Skeletal muscle tissue (tissue), 4 donors: ENCODE results near the gene SWI5. TPM values are rescaled to one million over a fixed set of nuclear protein-coding genes. Genes with fewer than 3 reads are reported as not detected.

Experiments used
- H3K27ac ChIP-seq: one replicate; pipeline ENCODE4 v1.7.0; 2013; ENCODE audit warnings: mild to moderate bottlenecking, low read depth, low read length, inconsistent platforms
- H3K27me3 ChIP-seq, 3 donors: one replicate each; pipeline ENCODE4 v1.7.0; 2013; ENCODE audit warnings: low read length in 3 of 3; ENCODE audit not compliant: control insufficient read depth in 3 of 3, insufficient read depth in 3 of 3
- H3K36me3 ChIP-seq, 3 donors: one replicate each; pipeline ENCODE4 v1.7.0; 2013; ENCODE audit warnings: low read length in 3 of 3; ENCODE audit not compliant: control insufficient read depth in 3 of 3, insufficient read depth in 3 of 3
- H3K4me1 ChIP-seq, 3 donors: one replicate each; pipeline ENCODE4 v1.7.0; 2013; ENCODE audit warnings: low read length in 3 of 3, mild to moderate bottlenecking in 3 of 3; ENCODE audit not compliant: control insufficient read depth in 3 of 3, insufficient read depth in 3 of 3
- H3K4me3 ChIP-seq, 3 donors: one replicate each; pipeline ENCODE4 v1.7.0; 2013; ENCODE audit warnings: low read length in 3 of 3
- H3K9ac ChIP-seq, 3 donors: one replicate each; pipeline ENCODE4 v1.7.0; 2013; ENCODE audit warnings: low read length in 3 of 3, mild to moderate bottlenecking in 3 of 3, moderate library complexity in 2 of 3, low read depth in 1 of 3
- H3K9me3 ChIP-seq, 3 donors: one replicate each; pipeline ENCODE4 v1.7.0; 2013; ENCODE audit warnings: low read length in 3 of 3; ENCODE audit not compliant: control insufficient read depth in 3 of 3
- total RNA-seq: library from RNA; depleted of rRNA; stranded (reverse); fragments of >200 nt; gene quantifications from one replicate; pipeline ENCODE4 v1.2.3, GENCODE V29; 2014
- donor health status: Osteomylitis.

SWI5 gene
- total RNA-seq, 1 donor from 2014 or later = 17.7 TPM

GRCh38 chr9:128244091-128244836 is 31.8 kb upstream of the SWI5 start:
- Histone ChIP-seq H3K9me3 (no peaks in the 10 kb centered on the region), H3K27ac (peak overlapping the region; percentile 72), H3K4me1 (peaks cover 9 to 10% (median 9%) of the 10 kb centered on the region in 3 donors), H3K9ac (peak overlapping the region in 1 of 3 donors; percentile 72), H3K36me3 (no peaks in the 10 kb centered on the region), H3K4me3 (peak overlapping the region in 2 of 3 donors; percentile 52 to 68), H3K27me3 (peaks cover 4 to 22% (median 8%) of the 10 kb centered on the region in 3 donors)

GRCh38 chr9:128244837-128245231 is 31.2 kb upstream of the SWI5 start:
- H3K36me3 ChIP-seq = no peaks in the 10 kb centered on the region
- peak overlapping the region in 1 of 3 donors; percentile 72 for H3K9ac ChIP-seq
- peaks cover 9 to 10% (median 9%) of the 10 kb centered on the region in 3 donors for H3K4me1 ChIP-seq
- H3K27me3 ChIP-seq = peaks cover 4 to 25% (median 8%) of the 10 kb centered on the region in 3 donors
- H3K27ac ChIP-seq = peak overlapping the region; percentile 72
- H3K4me3 ChIP-seq = peak overlapping the region in 2 of 3 donors; percentile 52 to 68
- H3K9me3 ChIP-seq = no peaks in the 10 kb centered on the region

GRCh38 chr9:128245421-128246151 is 30.5 kb upstream of the SWI5 start:
- Histone ChIP-seq H3K4me3 (no peak overlapping the region), H3K27ac (no peak overlapping the region), H3K9ac (no peak overlapping the region), H3K4me1 (peaks cover 9 to 10% (median 9%) of the 10 kb centered on the region in 3 donors), H3K36me3 (no peaks in the 10 kb centered on the region), H3K9me3 (no peaks in the 10 kb centered on the region), H3K27me3 (peaks cover 4 to 25% (median 11%) of the 10 kb centered on the region in 3 donors)

- H3K9ac ChIP-seq = no peak overlapping the region
- peaks cover 14 to 16% (median 15%) of the 10 kb centered on the region in 3 donors for H3K4me1 ChIP-seq
- H3K27me3 ChIP-seq = peaks cover 11 to 34% (median 17%) of the 10 kb centered on the region in 3 donors
- H3K4me3 ChIP-seq = no peak overlapping the region
- H3K36me3 ChIP-seq = no peaks in the 10 kb centered on the region
- H3K27ac ChIP-seq = no peak overlapping the region
- H3K9me3 ChIP-seq = no peaks in the 10 kb centered on the region
Measured at GRCh38 chr9:128246471-128246870, 29.6 kb upstream of the SWI5 start.

GRCh38 chr9:128247226-128247803 is 28.8 kb upstream of the SWI5 start:
- Histone ChIP-seq H3K4me1 (peaks cover 12 to 22% (median 12%) of the 10 kb centered on the region in 3 donors), H3K9ac (no peak overlapping the region), H3K27ac (no peak overlapping the region), H3K9me3 (no peaks in the 10 kb centered on the region), H3K36me3 (no peaks in the 10 kb centered on the region), H3K4me3 (no peak overlapping the region), H3K27me3 (peaks cover 11 to 42% (median 25%) of the 10 kb centered on the region in 3 donors)

- Histone ChIP-seq H3K27me3 (peaks cover 7 to 36% (median 24%) of the 10 kb centered on the region in 3 donors), H3K9me3 (no peaks in the 10 kb centered on the region), H3K27ac (no peak overlapping the region), H3K36me3 (no peaks in the 10 kb centered on the region), H3K4me1 (peaks cover 12 to 20% (median 12%) of the 10 kb centered on the region in 3 donors), H3K9ac (no peak overlapping the region), H3K4me3 (no peak overlapping the region)
Measured at GRCh38 chr9:128249558-128249907, 26.5 kb upstream of the SWI5 start.

- Histone ChIP-seq H3K4me3 (no peak overlapping the region), H3K9me3 (no peaks in the 10 kb centered on the region), H3K27me3 (peaks cover 7 to 41% (median 24%) of the 10 kb centered on the region in 3 donors), H3K27ac (no peak overlapping the region), H3K36me3 (no peaks in the 10 kb centered on the region), H3K4me1 (peaks cover 12 to 20% (median 12%) of the 10 kb centered on the region in 3 donors), H3K9ac (no peak overlapping the region)
Measured at GRCh38 chr9:128249908-128250838, 25.9 kb upstream of the SWI5 start.

- Histone ChIP-seq H3K27me3 (peaks cover 7 to 35% (median 24%) of the 10 kb centered on the region in 3 donors), H3K9me3 (no peaks in the 10 kb centered on the region), H3K9ac (no peak overlapping the region), H3K4me1 (peaks cover 5 to 12% (median 6%) of the 10 kb centered on the region in 3 donors), H3K4me3 (no peak overlapping the region), H3K27ac (no peak overlapping the region), H3K36me3 (peaks cover 0 to 4% (median 0%) of the 10 kb centered on the region in 3 donors)
Measured at GRCh38 chr9:128250839-128251731, 25.0 kb upstream of the SWI5 start.
